GM23338 (cell line): ENCODE data around the gene CLEC11A. TPM values are rescaled to one million over a fixed set of nuclear protein-coding genes. Genes with fewer than 3 reads are reported as not detected.

Experiments
- ATAC-seq: fragments of 200-7000 bp; cut with Tn5 transposase; 3 replicates; pipeline ENCODE4 v1.9.1; 2020
- DNase-seq: peaks from one replicate; pipeline ENCODE4 v3.0.0-alpha.2; 2015; ENCODE audit warnings: low spot score
- H2AFZ ChIP-seq: fragments of 200-600 bp; sonication (generic); 2 replicates; pipeline ENCODE4 v1.8.0; 2016; ENCODE audit warnings: antibody characterized with exemption, mild to moderate bottlenecking, moderate library complexity
- H3F3A ChIP-seq: fragments of 200-600 bp; sonication (generic); replicated peaks from 2 replicates; pipeline ENCODE4 v1.8.0; 2017; ENCODE audit warnings: antibody characterized with exemption, mixed run types, low read depth
- H3K27ac ChIP-seq: fragments of 200-600 bp; sonication (generic); 2 replicates; pipeline ENCODE4 v1.6.1; 2016; ENCODE audit warnings: low read depth
- H3K27me3 ChIP-seq: fragments of 200-600 bp; sonication (generic); 2 replicates; pipeline ENCODE4 v1.8.0; 2016; ENCODE audit warnings: mild to moderate bottlenecking, mixed run types, moderate library complexity; ENCODE audit not compliant: insufficient read depth
- H3K36me3 ChIP-seq: fragments of 200-600 bp; sonication (generic); 2 replicates; pipeline ENCODE4 v1.8.0; 2016; ENCODE audit warnings: mild to moderate bottlenecking; ENCODE audit not compliant: insufficient read depth
- H3K4me1 ChIP-seq: fragments of 200-600 bp; sonication (generic); 2 replicates; pipeline ENCODE4 v1.8.0; 2016; ENCODE audit warnings: mild to moderate bottlenecking, moderate library complexity; ENCODE audit not compliant: insufficient read depth
- H3K4me2 ChIP-seq: fragments of 200-600 bp; sonication (generic); 2 replicates; pipeline ENCODE4 v1.7.1; 2017; ENCODE audit warnings: mixed run types
- H3K4me3 ChIP-seq: fragments of 200-600 bp; sonication (generic); 2 replicates; pipeline ENCODE4 v1.6.1; 2016; ENCODE audit warnings: mixed run types
- H3K79me2 ChIP-seq: fragments of 200-600 bp; sonication (generic); replicated peaks from 2 replicates; pipeline ENCODE4 v1.8.0; 2017; ENCODE audit warnings: mild to moderate bottlenecking; ENCODE audit not compliant: insufficient read depth
- H3K9me2 ChIP-seq: fragments of 200-600 bp; sonication (generic); 2 replicates; pipeline ENCODE4 v1.8.0; 2017; ENCODE audit not compliant: insufficient read depth
- H4K20me1 ChIP-seq: fragments of 200-600 bp; sonication (generic); replicated peaks from 2 replicates; pipeline ENCODE4 v1.8.0; 2017; ENCODE audit warnings: mild to moderate bottlenecking; ENCODE audit not compliant: insufficient read depth
- H3K27ac Mint-ChIP-seq: 2 replicates; pipeline ENCODE4 v1.8.0; 2020; ENCODE audit warnings: inconsistent platforms, mild to moderate bottlenecking, moderate library complexity, mixed read lengths
- H3K27me3 Mint-ChIP-seq: 3 replicates; pipeline ENCODE4 v1.8.0; 2022; ENCODE audit warnings: low read depth, mild to moderate bottlenecking, moderate library complexity, mixed read lengths, inconsistent platforms; ENCODE audit not compliant: insufficient read depth, poor library complexity
- H3K36me3 Mint-ChIP-seq: 3 replicates; pipeline ENCODE4 v1.8.0; 2021; ENCODE audit warnings: low read depth, mild to moderate bottlenecking, inconsistent platforms, moderate library complexity, mixed read lengths
- H3K4me1 Mint-ChIP-seq: 3 replicates; pipeline ENCODE4 v1.8.0; 2020; ENCODE audit warnings: mild to moderate bottlenecking, inconsistent platforms, mixed read lengths
- H3K4me3 Mint-ChIP-seq: 3 replicates; pipeline ENCODE4 v1.8.0; 2021; ENCODE audit warnings: moderate library complexity, mild to moderate bottlenecking, inconsistent platforms, mixed read lengths
- H3K9me3 Mint-ChIP-seq: 3 replicates; pipeline ENCODE4 v1.8.0; 2020; ENCODE audit warnings: moderate library complexity, mild to moderate bottlenecking, inconsistent platforms, mixed read lengths
- CTCF ChIP-seq, 2 experiments: fragments of 200-600 bp in 1 of 2; sonication (generic) in 1 of 2; conservative IDR thresholded peaks; 2 replicates each; pipeline versions ENCODE4 v1.5.1 to v1.6.1; 2016 to 2017; ENCODE audit warnings: antibody characterized with exemption in 2 of 2, low read depth in 2 of 2, mild to moderate bottlenecking in 2 of 2, moderate library complexity in 1 of 2
- ETS1 ChIP-seq: IDR thresholded peaks from 2 replicates; pipeline ENCODE4 v1.6.1; 2016; ENCODE audit warnings: antibody characterized with exemption
- EZH2phosphoT487 ChIP-seq: fragments of 200-600 bp; sonication (generic); IDR thresholded peaks from one replicate; pipeline ENCODE4 v1.8.1; 2018; ENCODE audit warnings: antibody characterized with exemption; ENCODE audit not compliant: unreplicated experiment
- JUNB ChIP-seq: IDR thresholded peaks from one replicate; pipeline ENCODE4 v1.6.1; 2016; ENCODE audit warnings: antibody characterized with exemption; ENCODE audit not compliant: unreplicated experiment
- NANOG ChIP-seq: IDR thresholded peaks from 2 replicates; pipeline ENCODE4 v1.6.1; 2016; ENCODE audit warnings: antibody characterized with exemption, borderline replicate concordance
- POLR2AphosphoS5 ChIP-seq: IDR thresholded peaks from 2 replicates; pipeline ENCODE4 v1.6.1; 2016; ENCODE audit warnings: antibody characterized with exemption, low read depth
- REST ChIP-seq: IDR thresholded peaks from one replicate; pipeline ENCODE4 v1.6.1; 2018; ENCODE audit warnings: antibody characterized with exemption; ENCODE audit not compliant: unreplicated experiment
- STAT1 ChIP-seq: IDR thresholded peaks from one replicate; pipeline ENCODE4 v1.6.1; 2016; ENCODE audit warnings: antibody characterized with exemption; ENCODE audit not compliant: unreplicated experiment
- ZNF331 ChIP-seq: fragments of 250-450 bp; sonication (Bioruptor Pico); IDR thresholded peaks from 2 replicates; pipeline ENCODE4 v1.5.0; 2020; ENCODE audit warnings: low read depth, mild to moderate bottlenecking, moderate library complexity
- polyA plus RNA-seq: library from polyadenylated mRNA; unstranded; fragments of >200 nt; fragmentation: Nextera tagmentation; extraction: Ambion mirVana; gene quantifications from 2 replicates; pipeline ENCODE4 v1.2.1, GENCODE V29; 2016
- total RNA-seq: library from RNA; depleted of rRNA; stranded (reverse); fragments of >200 nt; shearing (Covaris generic); gene quantifications from 2 replicates; pipeline ENCODE4 v1.2.3, GENCODE V29; 2014

CLEC11A gene
- total and polyA plus RNA-seq, 2 experiments from 2014 or later = 8.0 to 15.5 TPM

- TF ChIP-seq NANOG (no peak), EZH2phosphoT487 (no peak)
Observed at GRCh38 chr19:50679177-50680125, 43.7 kb upstream of the CLEC11A start (continued).

- Mint-ChIP-seq H3K27me3 (peaks cover 6% of the 10 kb centered on the region), H3K9me3 (peaks cover 89% of the 10 kb centered on the region), H3K4me3 (no peak overlapping the region), H3K36me3 (peaks cover 43% of the 10 kb centered on the region), H3K4me1 (no peaks in the 10 kb centered on the region), H3K27ac (no peak overlapping the region)
- DNase-seq (peak; percentile 59), ATAC-seq (no peak)
- Histone ChIP-seq H3K36me3 (no peaks in the 10 kb centered on the region), H3K4me1 (peaks cover 13% of the 10 kb centered on the region; the same call in 1 of the 2 replicates), H3K4me2 (peak overlapping the region; percentile 87), H3K79me2 (no peaks in the 10 kb centered on the region), H3K4me3 (peak overlapping the region; percentile 60), H4K20me1 (no peaks in the 10 kb centered on the region), H3K9me2 (no peaks in the 10 kb centered on the region), H3K27ac (no peak overlapping the region), H3K27me3 (peaks cover 98% of the 10 kb centered on the region), H2AFZ (peak overlapping the region; percentile 69), H3F3A (no peaks in the 10 kb centered on the region)
- TF ChIP-seq STAT1 (no peak), REST (no peak), CTCF (conservative IDR thresholded peaks at IDR 0.05; ENCODE audit: low read depth in 2 of 2) (no peak), JUNB (no peak), ZNF331 (CRISPR knock-in tag) (no peak), POLR2AphosphoS5 (no peak), ETS1 (no peak)
Observed at GRCh38 chr19:50686310-50687032, 36.7 kb upstream of the CLEC11A start.
